Panc1 (cell line): ENCODE results near the gene FXYD7.

Source experiments
- POLR2AphosphoS5 ChIP-seq: IDR thresholded peaks from 2 replicates; pipeline ENCODE4 v1.6.1; 2012; ENCODE audit warnings: mild to moderate bottlenecking, low read depth, low read length, moderate library complexity
- REST ChIP-seq, 2 experiments: IDR thresholded peaks; 2 replicates each; pipeline ENCODE4 v1.6.1; 2011 to 2012; ENCODE audit warnings: low read depth in 2 of 2, control low read depth in 1 of 2, low read length in 1 of 2, mild to moderate bottlenecking in 1 of 2, moderate library complexity in 1 of 2; ENCODE audit not compliant: insufficient read depth in 1 of 2
- SIN3A ChIP-seq: IDR thresholded peaks from 2 replicates; pipeline ENCODE4 v1.6.1; 2012; ENCODE audit warnings: low read depth, mild to moderate bottlenecking, low read length, moderate library complexity, borderline replicate concordance; ENCODE audit not compliant: insufficient read depth
- TCF7L2 ChIP-seq: IDR thresholded peaks from 2 replicates; pipeline ENCODE4 v1.6.1; 2011; ENCODE audit warnings: mild to moderate bottlenecking, low read depth, low read length, inconsistent platforms
- TF ChIP-seq, protein P1 (sequence below): fragments of 450-650 bp; IDR thresholded peaks from 2 replicates; pipeline ENCODE4 v1.5.1; 2017; ENCODE audit warnings: mild to moderate bottlenecking

GRCh38 chr19:35133826-35134225 is 9.2 kb upstream of the FXYD7 start:
- no peak for TF ChIP-seq POLR2AphosphoS5
- TF ChIP-seq, protein P1, sequence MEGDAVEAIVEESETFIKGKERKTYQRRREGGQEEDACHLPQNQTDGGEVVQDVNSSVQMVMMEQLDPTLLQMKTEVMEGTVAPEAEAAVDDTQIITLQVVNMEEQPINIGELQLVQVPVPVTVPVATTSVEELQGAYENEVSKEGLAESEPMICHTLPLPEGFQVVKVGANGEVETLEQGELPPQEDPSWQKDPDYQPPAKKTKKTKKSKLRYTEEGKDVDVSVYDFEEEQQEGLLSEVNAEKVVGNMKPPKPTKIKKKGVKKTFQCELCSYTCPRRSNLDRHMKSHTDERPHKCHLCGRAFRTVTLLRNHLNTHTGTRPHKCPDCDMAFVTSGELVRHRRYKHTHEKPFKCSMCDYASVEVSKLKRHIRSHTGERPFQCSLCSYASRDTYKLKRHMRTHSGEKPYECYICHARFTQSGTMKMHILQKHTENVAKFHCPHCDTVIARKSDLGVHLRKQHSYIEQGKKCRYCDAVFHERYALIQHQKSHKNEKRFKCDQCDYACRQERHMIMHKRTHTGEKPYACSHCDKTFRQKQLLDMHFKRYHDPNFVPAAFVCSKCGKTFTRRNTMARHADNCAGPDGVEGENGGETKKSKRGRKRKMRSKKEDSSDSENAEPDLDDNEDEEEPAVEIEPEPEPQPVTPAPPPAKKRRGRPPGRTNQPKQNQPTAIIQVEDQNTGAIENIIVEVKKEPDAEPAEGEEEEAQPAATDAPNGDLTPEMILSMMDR, result no peak
- TF ChIP-seq TCF7L2, result no peak
- TF ChIP-seq SIN3A, result no peak
- TF ChIP-seq REST (IDR thresholded peaks at IDR 0.05; ENCODE audit: insufficient read depth in 1 of 2, low read depth in 2 of 2, low read length in 1 of 2), result no peak
